ENCODE measurements around the gene DDIAS.
"Not testable (repeated sequence)": the region's sequence is repeated elsewhere in the genome, so short reads cannot be mapped to it uniquely, and the experiment has no call there.

DDIAS gene

GRCh38 chr11:82929121-82929520 is 27.6 kb downstream of the DDIAS start:
- DNase-seq = no peak

- DNase-seq = no peak
Observed at GRCh38 chr11:82930229-82930628, 28.7 kb downstream of the DDIAS start.

- DNase-seq = no peak
Observed at GRCh38 chr11:82930734-82931133, 29.2 kb downstream of the DDIAS start.

GRCh38 chr11:82932564-82932963 is 31.0 kb downstream of the DDIAS start:
- no peak for DNase-seq

GRCh38 chr11:82936261-82936660 is 34.7 kb downstream of the DDIAS start:
- no peak for DNase-seq

- no peak for DNase-seq
Observed at GRCh38 chr11:82937554-82937953, 36.0 kb downstream of the DDIAS start.

- no peak for DNase-seq
Observed at GRCh38 chr11:82939456-82939855, 37.9 kb downstream of the DDIAS start.

GRCh38 chr11:82942376-82942775 is 40.8 kb downstream of the DDIAS start:
- DNase-seq = no peak

- DNase-seq = not testable (repeated sequence)
Observed at GRCh38 chr11:82943430-82943829, 41.9 kb downstream of the DDIAS start.

GRCh38 chr11:82944198-82944597 is 42.7 kb downstream of the DDIAS start:
- no peak for DNase-seq

GRCh38 chr11:82945041-82945440 is 43.5 kb downstream of the DDIAS start:
- DNase-seq = not testable (repeated sequence)

- no peak for DNase-seq
Observed at GRCh38 chr11:82945682-82946081, 44.1 kb downstream of the DDIAS start.

GRCh38 chr11:82949352-82949751 is 47.8 kb downstream of the DDIAS start:
- no peak for DNase-seq

- not testable (repeated sequence) for DNase-seq
Observed at GRCh38 chr11:82950502-82950901, 49.0 kb downstream of the DDIAS start.

- peak; percentile 10 for DNase-seq
Observed at GRCh38 chr11:82955736-82956453, 54.4 kb downstream of the DDIAS start.

- DNase-seq = no peak
Observed at GRCh38 chr11:82959987-82960778, 58.6 kb downstream of the DDIAS start.

- DNase-seq = no peak
Observed at GRCh38 chr11:82960779-82961143, 59.2 kb downstream of the DDIAS start.

GRCh38 chr11:82962021-82962420 is 60.5 kb downstream of the DDIAS start:
- not testable (repeated sequence) for DNase-seq

- DNase-seq = no peak
Observed at GRCh38 chr11:82967381-82967780, 65.8 kb downstream of the DDIAS start.

- DNase-seq = no peak
Observed at GRCh38 chr11:82969811-82970210, 68.3 kb downstream of the DDIAS start.

GRCh38 chr11:82970507-82971083 is 69.1 kb downstream of the DDIAS start:
- DNase-seq = not testable (repeated sequence)

- DNase-seq = not testable (repeated sequence)
Observed at GRCh38 chr11:82971519-82971946, 70.0 kb downstream of the DDIAS start.

GRCh38 chr11:82972103-82972502 is 70.6 kb downstream of the DDIAS start:
- DNase-seq = no peak

- no peak for DNase-seq
Observed at GRCh38 chr11:82974135-82974534, 72.6 kb downstream of the DDIAS start.

All from NCI-H187 treated with DMSO at 0.1 percent for 48 hours (cell line).